ENCODE results near the gene STK17A. TPM values are rescaled to one million over a fixed set of nuclear protein-coding genes. Genes with fewer than 3 reads are reported as not detected.

Gene STK17A
- total and polyA plus RNA-seq, 2 of the 8 experiments (the other 6 are each of a cell fraction or from before 2014, with no cell fraction given) = 2.2 to 12.2 TPM

- TF ChIP-seq CHD7 (IDR thresholded peaks at IDR 0.05; ENCODE audit: insufficient replicate concordance, low read length) (no peak), EP300 (IDR thresholded peaks at IDR 0.05; ENCODE audit: borderline replicate concordance in 1 of 2, low read depth in 2 of 2, low read length in 2 of 2) (0 out of 3 replicates have a peak, but pooled peaks of 1 of the 2 experiments have one; percentile 45), EZH2 (IDR thresholded peaks at IDR 0.05; ENCODE audit: low read depth, low read length, severe bottlenecking) (no peak), TEAD4 (IDR thresholded peaks at IDR 0.05; ENCODE audit: low read depth, low read length) (no peak), GTF2F1 (IDR thresholded peaks at IDR 0.05; ENCODE audit: borderline replicate concordance, low read depth, low read length) (0 out of 2 replicates have a peak, but pooled peaks have one; percentile 1), SRF (IDR thresholded peaks at IDR 0.05; ENCODE audit: low read depth, low read length) (0 out of 2 replicates have a peak, but pooled peaks have one; percentile 4), TBP (IDR thresholded peaks at IDR 0.05; ENCODE audit: low read depth, low read length) (peak; percentile 86; the same call in 1 of the 2 replicates), SAP30 (IDR thresholded peaks at IDR 0.05; ENCODE audit: insufficient read depth, insufficient replicate concordance, low read length) (no peak)
Observed at GRCh38 chr7:43582503-43583423, at the start of gene STK17A (continued).
